ENCODE measurements around the gene KHDC1L.

The KHDC1L gene

DNA sequence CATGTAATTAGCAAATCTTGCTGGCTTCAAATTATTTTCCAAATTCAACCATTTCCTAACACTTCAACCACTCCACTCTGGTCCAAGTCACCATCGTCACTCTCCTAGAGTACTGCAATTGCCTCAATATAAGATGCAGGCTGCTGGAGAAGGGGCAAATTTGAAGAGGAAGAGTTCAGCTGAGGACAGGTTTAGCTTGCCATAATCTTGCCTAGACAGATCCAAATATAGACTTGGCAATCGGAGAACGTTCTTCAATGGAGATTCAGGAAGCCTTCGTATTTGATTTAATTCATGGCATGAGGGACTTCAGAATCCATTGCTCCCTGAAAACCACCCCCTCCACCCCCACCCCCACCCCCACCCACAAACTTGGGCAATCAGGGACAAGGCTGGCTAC is 15.4 kb upstream of the KHDC1L start (continued):
- TF ChIP-seq, protein P1, sequence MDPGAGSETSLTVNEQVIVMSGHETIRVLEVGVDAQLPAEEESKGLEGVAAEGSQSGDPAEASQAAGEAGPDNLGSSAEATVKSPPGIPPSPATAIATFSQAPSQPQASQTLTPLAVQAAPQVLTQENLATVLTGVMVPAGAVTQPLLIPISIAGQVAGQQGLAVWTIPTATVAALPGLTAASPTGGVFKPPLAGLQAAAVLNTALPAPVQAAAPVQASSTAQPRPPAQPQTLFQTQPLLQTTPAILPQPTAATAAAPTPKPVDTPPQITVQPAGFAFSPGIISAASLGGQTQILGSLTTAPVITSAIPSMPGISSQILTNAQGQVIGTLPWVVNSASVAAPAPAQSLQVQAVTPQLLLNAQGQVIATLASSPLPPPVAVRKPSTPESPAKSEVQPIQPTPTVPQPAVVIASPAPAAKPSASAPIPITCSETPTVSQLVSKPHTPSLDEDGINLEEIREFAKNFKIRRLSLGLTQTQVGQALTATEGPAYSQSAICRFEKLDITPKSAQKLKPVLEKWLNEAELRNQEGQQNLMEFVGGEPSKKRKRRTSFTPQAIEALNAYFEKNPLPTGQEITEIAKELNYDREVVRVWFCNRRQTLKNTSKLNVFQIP (CRISPR knock-in tag; IDR thresholded peaks at IDR 0.05; ENCODE audit: borderline replicate concordance, low read depth): no peak

DNA sequence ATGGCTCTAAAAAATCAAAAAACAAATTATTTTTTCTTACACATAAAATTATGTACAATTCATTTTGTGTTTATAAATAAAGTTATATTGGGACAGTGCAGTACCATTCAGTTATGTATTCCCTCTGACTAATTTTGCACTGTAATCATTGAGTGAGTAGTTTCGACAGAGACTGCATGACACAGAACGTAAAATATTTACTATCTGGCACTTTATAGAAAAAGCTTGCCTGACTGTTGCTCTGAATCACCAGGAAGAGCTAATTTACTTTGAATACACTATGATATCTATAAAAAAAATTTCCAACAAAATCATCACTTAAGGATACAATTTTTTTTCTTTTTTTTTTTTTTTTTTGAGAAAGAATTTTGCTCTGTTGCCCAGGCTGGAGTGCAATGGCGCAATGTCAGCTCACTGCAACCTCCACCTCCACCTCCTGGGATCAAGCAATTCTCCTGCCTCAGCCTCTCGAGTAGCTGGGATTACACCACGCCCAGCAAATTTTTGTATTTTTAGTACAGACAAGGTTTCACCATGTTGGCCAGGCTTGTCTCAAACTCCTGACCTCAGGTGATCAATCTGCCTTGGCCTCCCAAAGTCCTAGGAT is 11.0 kb upstream of the KHDC1L start:
- TF ChIP-seq ZNF565 (CRISPR knock-in tag; conservative IDR thresholded peaks at IDR 0.05; ENCODE audit: low read depth) (no peak), CREB5 (CRISPR knock-in tag; IDR thresholded peaks at IDR 0.05; ENCODE audit: low read depth) (no peak)
- peak; percentile 79 for ATAC-seq

GRCh38 chr6:73234733-73235132 is 9.4 kb upstream of the KHDC1L start:
- no peak for TF ChIP-seq TCF4 (CRISPR knock-in tag; IDR thresholded peaks at IDR 0.05; ENCODE audit: borderline replicate concordance)
- no peak for TF ChIP-seq CSRNP3 (CRISPR knock-in tag; IDR thresholded peaks at IDR 0.05)
- TF ChIP-seq OSR1 (CRISPR knock-in tag; IDR thresholded peaks at IDR 0.05): no peak
- TF ChIP-seq ISL1 (CRISPR knock-in tag; IDR thresholded peaks at IDR 0.05): peak; percentile 58
- peak; percentile 28; the same call in 2 of the 3 replicates for ATAC-seq

DNA sequence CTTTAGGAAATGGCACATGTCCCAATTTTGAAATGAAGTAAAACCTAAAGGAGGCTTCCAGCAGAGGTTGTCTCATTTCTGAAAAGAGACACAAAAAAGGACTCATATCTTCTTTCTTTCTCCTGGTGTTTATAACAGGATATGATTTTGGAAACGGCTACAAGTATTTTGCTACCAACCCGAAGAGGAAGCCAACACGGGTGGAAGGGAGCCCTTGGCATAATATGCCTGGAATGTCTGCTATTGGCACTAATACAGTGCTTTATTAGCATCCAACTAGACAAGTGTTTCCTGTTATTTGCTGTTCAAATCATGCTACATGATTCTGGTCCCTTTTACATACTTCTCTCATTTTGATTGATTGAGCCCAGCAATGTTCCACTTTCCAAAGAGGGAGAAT is 8.7 kb upstream of the KHDC1L start:
- ATAC-seq: peak; percentile 80

DNA sequence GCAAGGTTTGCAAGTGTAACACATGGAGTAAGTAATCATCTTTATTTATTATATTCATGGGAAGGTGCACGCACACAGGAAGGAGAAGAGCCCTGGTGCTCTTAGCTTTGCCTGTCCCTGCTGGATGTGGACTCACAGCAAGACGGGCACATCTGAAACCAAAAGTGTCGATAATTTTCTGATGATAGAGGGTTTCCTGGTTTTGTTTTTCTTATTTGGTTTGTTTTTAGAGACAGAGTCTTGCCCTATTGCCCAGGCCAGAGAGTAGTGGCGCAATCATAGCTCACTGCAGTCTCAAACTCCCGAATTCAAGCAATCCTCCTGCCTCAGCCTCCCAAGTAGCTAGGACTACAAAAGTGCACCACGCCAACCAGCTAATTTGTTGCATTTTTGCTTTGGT is 7.8 kb upstream of the KHDC1L start:
- TF ChIP-seq ZNF8 (CRISPR knock-in tag; IDR thresholded peaks at IDR 0.05) (no peak), ZNF70 (CRISPR knock-in tag; IDR thresholded peaks at IDR 0.05) (no peak), ARNTL (CRISPR knock-in tag; IDR thresholded peaks at IDR 0.05; ENCODE audit: borderline replicate concordance, low read depth) (no peak), ZFP30 (CRISPR knock-in tag; IDR thresholded peaks at IDR 0.05) (no peak), ESRRG (CRISPR knock-in tag; IDR thresholded peaks at IDR 0.05) (no peak), CREB5 (CRISPR knock-in tag; IDR thresholded peaks at IDR 0.05; ENCODE audit: low read depth) (no peak), BACH2 (CRISPR knock-in tag; IDR thresholded peaks at IDR 0.05; ENCODE audit: borderline replicate concordance) (no peak), GLIS3 (CRISPR knock-in tag; IDR thresholded peaks at IDR 0.05) (no peak), TOX (CRISPR knock-in tag; IDR thresholded peaks at IDR 0.05; ENCODE audit: borderline replicate concordance) (no peak), OSR1 (CRISPR knock-in tag; IDR thresholded peaks at IDR 0.05) (no peak), CSDC2 (CRISPR knock-in tag; IDR thresholded peaks at IDR 0.05) (no peak), ZNF565 (CRISPR knock-in tag; conservative IDR thresholded peaks at IDR 0.05; ENCODE audit: low read depth) (no peak), SNAI2 (CRISPR knock-in tag; IDR thresholded peaks at IDR 0.05) (no peak), RARB (CRISPR knock-in tag; IDR thresholded peaks at IDR 0.05) (no peak), ISL1 (CRISPR knock-in tag; IDR thresholded peaks at IDR 0.05) (no peak)
- TF ChIP-seq, protein P2, sequence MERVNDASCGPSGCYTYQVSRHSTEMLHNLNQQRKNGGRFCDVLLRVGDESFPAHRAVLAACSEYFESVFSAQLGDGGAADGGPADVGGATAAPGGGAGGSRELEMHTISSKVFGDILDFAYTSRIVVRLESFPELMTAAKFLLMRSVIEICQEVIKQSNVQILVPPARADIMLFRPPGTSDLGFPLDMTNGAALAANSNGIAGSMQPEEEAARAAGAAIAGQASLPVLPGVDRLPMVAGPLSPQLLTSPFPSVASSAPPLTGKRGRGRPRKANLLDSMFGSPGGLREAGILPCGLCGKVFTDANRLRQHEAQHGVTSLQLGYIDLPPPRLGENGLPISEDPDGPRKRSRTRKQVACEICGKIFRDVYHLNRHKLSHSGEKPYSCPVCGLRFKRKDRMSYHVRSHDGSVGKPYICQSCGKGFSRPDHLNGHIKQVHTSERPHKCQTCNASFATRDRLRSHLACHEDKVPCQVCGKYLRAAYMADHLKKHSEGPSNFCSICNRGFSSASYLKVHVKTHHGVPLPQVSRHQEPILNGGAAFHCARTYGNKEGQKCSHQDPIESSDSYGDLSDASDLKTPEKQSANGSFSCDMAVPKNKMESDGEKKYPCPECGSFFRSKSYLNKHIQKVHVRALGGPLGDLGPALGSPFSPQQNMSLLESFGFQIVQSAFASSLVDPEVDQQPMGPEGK (CRISPR knock-in tag; IDR thresholded peaks at IDR 0.05; ENCODE audit: borderline replicate concordance): no peak
- TF ChIP-seq, protein P1 (CRISPR knock-in tag; IDR thresholded peaks at IDR 0.05; ENCODE audit: borderline replicate concordance, low read depth): no peak
- no peak for ATAC-seq

All from SK-N-SH treated with all-trans-retinoic acid at 6 μM for 48 hours (cell line).